Osteocyte (in vitro differentiated cells): ENCODE data around the gene ATP9A. TPM values are rescaled to one million over a fixed set of nuclear protein-coding genes. Genes with fewer than 3 reads are reported as not detected.

Source experiments
- DNase-seq: peaks from one replicate; pipeline ENCODE4 v3.0.0; 2021; ENCODE audit warnings: mixed read lengths; ENCODE audit not compliant: unreplicated experiment; ENCODE audit errors: extremely low spot score
- H3K27ac Mint-ChIP-seq: one replicate; pipeline ENCODE4 v1.8.0; 2021; ENCODE audit warnings: mild to moderate bottlenecking, mixed read lengths; ENCODE audit not compliant: unreplicated experiment
- H3K27me3 Mint-ChIP-seq: one replicate; pipeline ENCODE4 v1.8.0; 2021; ENCODE audit warnings: mixed read lengths; ENCODE audit not compliant: unreplicated experiment
- H3K36me3 Mint-ChIP-seq: one replicate; pipeline ENCODE4 v1.8.0; 2021; ENCODE audit warnings: mixed read lengths; ENCODE audit not compliant: unreplicated experiment
- H3K4me1 Mint-ChIP-seq: one replicate; pipeline ENCODE4 v1.8.0; 2021; ENCODE audit warnings: mixed read lengths; ENCODE audit not compliant: unreplicated experiment
- H3K4me3 Mint-ChIP-seq: one replicate; pipeline ENCODE4 v1.8.0; 2021; ENCODE audit warnings: mild to moderate bottlenecking, moderate library complexity, mixed read lengths; ENCODE audit not compliant: unreplicated experiment
- H3K9me3 Mint-ChIP-seq: one replicate; pipeline ENCODE4 v1.8.0; 2021; ENCODE audit warnings: mixed read lengths; ENCODE audit not compliant: unreplicated experiment
- total RNA-seq: library from RNA; stranded (reverse); gene quantifications from 2 replicates; pipeline ENCODE4 v1.2.1, GENCODE V29; 2021
- TF ChIP-seq, protein P1 (sequence below): fragments of 200-600 bp; sonication (generic); IDR thresholded peaks from 2 replicates; pipeline ENCODE4 v1.5.0; 2021; ENCODE audit warnings: antibody characterized with exemption, mild to moderate bottlenecking, moderate library complexity

ATP9A gene
- total RNA-seq, 1 donor from 2014 or later, result 58.4 TPM

DNA sequence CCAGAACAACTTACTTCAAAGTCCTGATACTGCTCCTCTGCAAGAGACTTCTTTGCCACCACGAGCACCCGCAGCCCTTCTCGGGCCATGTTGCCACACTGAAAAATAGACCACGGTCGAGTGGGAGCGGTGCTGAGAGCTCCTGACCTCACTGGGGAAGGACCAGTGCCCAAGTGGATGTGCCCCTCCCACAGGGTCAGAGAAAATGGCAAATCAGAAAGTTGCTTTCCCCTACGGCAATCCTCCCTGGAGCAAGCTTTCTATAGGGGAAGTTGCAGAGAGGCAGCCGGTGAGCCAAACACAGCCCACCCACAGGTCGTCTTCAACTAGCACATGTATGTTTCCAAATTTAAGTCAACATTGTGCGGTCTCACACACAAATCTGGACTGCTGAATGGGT lies 140.6 kb downstream of the ATP9A start:
- no peak for DNase-seq
- Mint-ChIP-seq H3K36me3 (peaks cover 45% of the 10 kb centered on the region), H3K4me3 (no peak overlapping the region), H3K4me1 (peaks cover 22% of the 10 kb centered on the region), H3K27ac (no peak overlapping the region), H3K9me3 (no peaks in the 10 kb centered on the region), H3K27me3 (no peaks in the 10 kb centered on the region)
- TF ChIP-seq, protein P1, sequence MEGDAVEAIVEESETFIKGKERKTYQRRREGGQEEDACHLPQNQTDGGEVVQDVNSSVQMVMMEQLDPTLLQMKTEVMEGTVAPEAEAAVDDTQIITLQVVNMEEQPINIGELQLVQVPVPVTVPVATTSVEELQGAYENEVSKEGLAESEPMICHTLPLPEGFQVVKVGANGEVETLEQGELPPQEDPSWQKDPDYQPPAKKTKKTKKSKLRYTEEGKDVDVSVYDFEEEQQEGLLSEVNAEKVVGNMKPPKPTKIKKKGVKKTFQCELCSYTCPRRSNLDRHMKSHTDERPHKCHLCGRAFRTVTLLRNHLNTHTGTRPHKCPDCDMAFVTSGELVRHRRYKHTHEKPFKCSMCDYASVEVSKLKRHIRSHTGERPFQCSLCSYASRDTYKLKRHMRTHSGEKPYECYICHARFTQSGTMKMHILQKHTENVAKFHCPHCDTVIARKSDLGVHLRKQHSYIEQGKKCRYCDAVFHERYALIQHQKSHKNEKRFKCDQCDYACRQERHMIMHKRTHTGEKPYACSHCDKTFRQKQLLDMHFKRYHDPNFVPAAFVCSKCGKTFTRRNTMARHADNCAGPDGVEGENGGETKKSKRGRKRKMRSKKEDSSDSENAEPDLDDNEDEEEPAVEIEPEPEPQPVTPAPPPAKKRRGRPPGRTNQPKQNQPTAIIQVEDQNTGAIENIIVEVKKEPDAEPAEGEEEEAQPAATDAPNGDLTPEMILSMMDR, result no peak

DNA sequence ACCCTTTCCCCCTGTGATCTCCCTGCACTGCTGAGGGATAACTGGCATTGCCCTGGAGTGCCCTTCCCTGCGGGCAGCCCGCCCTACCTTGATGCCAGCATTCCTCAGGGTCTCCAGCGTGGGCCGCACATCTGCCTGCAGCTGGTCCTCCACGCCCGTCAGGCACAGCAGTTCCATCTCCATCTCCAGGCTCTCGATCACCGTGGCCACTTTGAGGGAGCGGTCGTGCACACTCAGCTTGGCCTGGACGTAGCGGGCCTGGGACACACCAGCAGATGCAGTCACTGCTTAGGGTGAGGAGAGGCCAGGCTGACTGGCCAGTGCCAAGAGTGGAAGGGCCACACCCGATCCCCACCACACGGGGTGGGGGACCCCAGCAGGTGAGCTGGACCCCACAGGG lies 143.1 kb downstream of the ATP9A start:
- Mint-ChIP-seq H3K27ac (no peak overlapping the region), H3K36me3 (peaks cover 47% of the 10 kb centered on the region), H3K4me3 (no peak overlapping the region), H3K4me1 (peaks cover 7% of the 10 kb centered on the region), H3K27me3 (no peaks in the 10 kb centered on the region), H3K9me3 (no peaks in the 10 kb centered on the region)
- TF ChIP-seq, protein P1, result no peak
- no peak for DNase-seq

DNA sequence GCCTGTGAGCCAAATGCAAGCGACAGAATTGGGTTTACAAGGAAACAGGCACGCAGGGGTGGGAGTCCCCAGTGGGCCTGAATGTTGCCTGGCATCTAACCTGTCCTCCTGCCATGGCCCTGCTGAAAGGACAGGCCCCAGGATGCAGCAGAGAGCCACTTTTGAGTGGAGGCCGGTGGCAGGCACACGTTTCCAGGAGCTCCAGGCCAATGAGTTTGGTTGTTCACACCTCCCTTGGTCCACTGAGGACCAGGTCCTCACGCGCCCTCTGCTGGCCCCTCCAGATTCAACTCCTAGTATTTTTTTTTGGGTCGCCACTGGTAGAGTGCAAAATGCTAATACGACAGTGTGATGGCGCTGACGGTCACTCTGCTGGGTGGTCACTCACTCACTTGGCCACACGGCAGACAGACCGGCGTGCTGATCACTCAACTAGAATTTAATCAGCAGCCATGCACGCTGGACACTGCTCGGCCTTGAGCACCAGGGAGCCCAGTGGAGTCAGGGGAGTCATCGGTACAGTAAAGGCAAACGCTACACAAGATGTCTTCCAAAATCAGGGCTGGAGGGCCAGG lies 143.9 kb downstream of the ATP9A start:
- H3K27me3 Mint-ChIP-seq, result no peaks in the 10 kb centered on the region
- H3K36me3 Mint-ChIP-seq, result peaks cover 47% of the 10 kb centered on the region
- no peaks in the 10 kb centered on the region for H3K9me3 Mint-ChIP-seq
- H3K4me1 Mint-ChIP-seq, result peaks cover 5% of the 10 kb centered on the region
- H3K27ac Mint-ChIP-seq, result no peak overlapping the region
- H3K4me3 Mint-ChIP-seq, result no peak overlapping the region
- peak; percentile 87 for DNase-seq
- TF ChIP-seq, protein P1, result peak; percentile 75

GRCh38 chr20:51623255-51623654 lies 144.9 kb downstream of the ATP9A start:
- DNase-seq, result no peak
- TF ChIP-seq, protein P1, result no peak
- no peaks in the 10 kb centered on the region for H3K9me3 Mint-ChIP-seq
- no peak overlapping the region for H3K27ac Mint-ChIP-seq
- peaks cover 47% of the 10 kb centered on the region for H3K36me3 Mint-ChIP-seq
- H3K4me1 Mint-ChIP-seq, result no peaks in the 10 kb centered on the region
- no peaks in the 10 kb centered on the region for H3K27me3 Mint-ChIP-seq
- no peak overlapping the region for H3K4me3 Mint-ChIP-seq

DNA sequence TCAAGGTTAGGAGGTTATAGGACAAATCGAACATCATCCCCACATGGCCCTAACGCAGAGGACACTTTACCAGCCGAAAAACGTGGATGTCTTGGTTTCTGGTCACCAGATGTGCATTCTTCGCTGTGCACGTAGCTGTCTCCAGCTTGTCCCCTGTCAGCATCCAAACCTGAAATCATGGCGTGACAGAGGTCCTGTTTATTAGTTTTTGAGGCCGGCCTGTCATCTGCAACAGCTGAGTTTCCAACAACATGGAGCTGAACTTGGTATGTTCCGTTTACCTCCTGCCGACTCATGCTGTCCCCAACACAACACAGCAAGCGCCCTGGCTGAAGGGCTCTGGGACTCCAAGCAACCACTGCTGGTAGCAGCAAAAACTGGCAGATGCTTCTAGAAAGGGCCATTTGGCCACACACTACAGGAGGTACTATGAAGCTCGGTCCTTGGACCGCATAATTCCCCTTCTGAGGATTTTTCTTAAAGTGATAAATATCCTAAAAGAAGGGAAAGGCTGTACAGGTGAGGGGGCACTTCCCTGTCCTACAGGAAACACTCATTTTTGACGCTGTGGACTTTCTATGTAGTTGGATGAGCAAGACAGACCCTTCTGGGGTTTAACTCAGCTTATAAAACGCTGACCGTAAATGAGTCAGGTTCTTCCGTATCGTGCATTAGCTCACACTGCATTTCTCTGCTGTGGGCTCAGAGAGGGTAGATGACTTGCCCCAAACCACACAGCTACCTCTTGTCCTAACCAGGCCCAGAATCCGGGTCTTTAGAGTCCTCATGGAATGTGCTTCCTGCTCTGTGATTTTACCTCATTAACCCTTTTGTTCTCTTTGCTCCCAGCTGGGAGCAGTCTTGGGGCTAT lies 146.0 kb downstream of the ATP9A start:
- Mint-ChIP-seq H3K4me3 (no peak overlapping the region), H3K9me3 (no peaks in the 10 kb centered on the region), H3K36me3 (peaks cover 48% of the 10 kb centered on the region), H3K4me1 (no peaks in the 10 kb centered on the region), H3K27me3 (no peaks in the 10 kb centered on the region), H3K27ac (no peak overlapping the region)
- no peak for DNase-seq
- TF ChIP-seq, protein P1, result no peak
